HG02885 (cell line): Measurements from ENCODE around the gene SLC27A1.
A peak's percentile ranks its signal among the peaks of the same experiment; 100 is the strongest.
"Not testable (repeated sequence)": the region's sequence is repeated elsewhere in the genome, so short reads cannot be mapped to it uniquely, and the experiment has no call there.

Experiments
- ATAC-seq: cut with Tn5 transposase; IDR thresholded peaks from one replicate; pipeline ENCODE4 v1.9.1; 2021; ENCODE audit warnings: mild to moderate bottlenecking; ENCODE audit not compliant: unreplicated experiment, poor library complexity

SLC27A1 gene

GRCh38 chr19:17455308-17456123, 14.8 kb upstream of the SLC27A1 start:
- no peak for ATAC-seq

GRCh38 chr19:17456127-17456526, 14.2 kb upstream of the SLC27A1 start:
- no peak for ATAC-seq

GRCh38 chr19:17457616-17458015, 12.7 kb upstream of the SLC27A1 start:
- no peak for ATAC-seq

- no peak for ATAC-seq
Observed at GRCh38 chr19:17458970-17459369, 11.4 kb upstream of the SLC27A1 start.

GRCh38 chr19:17460372-17461230, 9.7 kb upstream of the SLC27A1 start, which contains the start of gene NXNL1:
Gene NXNL1, minus strand, starts transcription at chr19:17460926. Its CDS starts 57 bp downstream, at chr19:17460869.
- no peak for ATAC-seq

- ATAC-seq, result no peak
Observed at GRCh38 chr19:17466487-17466850, 3.9 kb upstream of the SLC27A1 start.

GRCh38 chr19:17467471-17468301, 2.6 kb upstream of the SLC27A1 start:
- no peak for ATAC-seq

GRCh38 chr19:17468302-17469091, 1.8 kb upstream of the SLC27A1 start:
- ATAC-seq, result no peak

GRCh38 chr19:17469092-17469480, 1.2 kb upstream of the SLC27A1 start:
- no peak for ATAC-seq

GRCh38 chr19:17469481-17470067, 750 bp upstream of the SLC27A1 start:
- peak; percentile 54 for ATAC-seq

GRCh38 chr19:17471410-17472125, 1.2 kb downstream of the SLC27A1 start:
- no peak for ATAC-seq

- no peak for ATAC-seq
Observed at GRCh38 chr19:17473041-17473440, 2.7 kb downstream of the SLC27A1 start.

- ATAC-seq, result not testable (repeated sequence)
Observed at GRCh38 chr19:17475011-17475540, 4.8 kb downstream of the SLC27A1 start.

- no peak for ATAC-seq
Observed at GRCh38 chr19:17475541-17476115, 5.3 kb downstream of the SLC27A1 start.

- no peak for ATAC-seq
Observed at GRCh38 chr19:17479325-17479791, 9.0 kb downstream of the SLC27A1 start.

GRCh38 chr19:17481986-17482385, 11.7 kb downstream of the SLC27A1 start:
- no peak for ATAC-seq

- no peak for ATAC-seq
Observed at GRCh38 chr19:17482877-17483604, 12.7 kb downstream of the SLC27A1 start.
